ENCODE data around the gene TNFAIP8L1.

DNA sequence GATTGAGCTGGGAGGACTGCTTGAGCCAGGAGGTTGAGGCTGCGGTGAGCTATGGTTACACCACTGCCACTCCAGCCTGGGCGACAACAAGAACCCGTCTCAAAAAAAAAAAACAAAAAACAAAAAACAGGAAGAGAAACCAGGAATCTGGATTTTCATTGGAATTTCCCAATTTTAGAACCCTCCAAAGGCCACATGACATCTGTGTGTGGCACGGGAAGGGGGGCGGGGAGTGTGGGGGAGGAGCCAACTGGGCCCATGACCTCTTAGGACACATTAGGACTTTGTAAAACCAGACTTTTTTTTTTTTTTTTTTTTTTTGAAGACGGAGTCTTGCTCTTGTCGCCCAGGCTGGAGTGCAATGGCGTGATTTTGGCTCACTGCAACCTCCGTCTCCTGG, 52.1 kb downstream of the TNFAIP8L1 start:
- TF ChIP-seq, protein P1, sequence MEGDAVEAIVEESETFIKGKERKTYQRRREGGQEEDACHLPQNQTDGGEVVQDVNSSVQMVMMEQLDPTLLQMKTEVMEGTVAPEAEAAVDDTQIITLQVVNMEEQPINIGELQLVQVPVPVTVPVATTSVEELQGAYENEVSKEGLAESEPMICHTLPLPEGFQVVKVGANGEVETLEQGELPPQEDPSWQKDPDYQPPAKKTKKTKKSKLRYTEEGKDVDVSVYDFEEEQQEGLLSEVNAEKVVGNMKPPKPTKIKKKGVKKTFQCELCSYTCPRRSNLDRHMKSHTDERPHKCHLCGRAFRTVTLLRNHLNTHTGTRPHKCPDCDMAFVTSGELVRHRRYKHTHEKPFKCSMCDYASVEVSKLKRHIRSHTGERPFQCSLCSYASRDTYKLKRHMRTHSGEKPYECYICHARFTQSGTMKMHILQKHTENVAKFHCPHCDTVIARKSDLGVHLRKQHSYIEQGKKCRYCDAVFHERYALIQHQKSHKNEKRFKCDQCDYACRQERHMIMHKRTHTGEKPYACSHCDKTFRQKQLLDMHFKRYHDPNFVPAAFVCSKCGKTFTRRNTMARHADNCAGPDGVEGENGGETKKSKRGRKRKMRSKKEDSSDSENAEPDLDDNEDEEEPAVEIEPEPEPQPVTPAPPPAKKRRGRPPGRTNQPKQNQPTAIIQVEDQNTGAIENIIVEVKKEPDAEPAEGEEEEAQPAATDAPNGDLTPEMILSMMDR (conservative IDR thresholded peaks at IDR 0.05; ENCODE audit: low read length) = no peak
- no peak for TF ChIP-seq EZH2phosphoT487 (IDR thresholded peaks at IDR 0.05; ENCODE audit: borderline replicate concordance)

Measured in Loucy (cell line).